SK-N-SH treated with all-trans-retinoic acid at 6 μM for 48 hours (cell line): ENCODE measurements around the gene BACE1-AS.
"Not testable (repeated sequence)": the region's sequence is repeated elsewhere in the genome, so short reads cannot be mapped to it uniquely, and the experiment has no call there.

Source experiments
- ATAC-seq: fragments of 200-7000 bp; cut with Tn5 transposase; 3 replicates; pipeline ENCODE4 v1.9.1; 2020; ENCODE audit warnings: mild to moderate bottlenecking, moderate library complexity
- ARNTL ChIP-seq: fragments of 450-650 bp; formaldehyde crosslinking; IDR thresholded peaks from 2 replicates; pipeline ENCODE4 v1.5.0; 2020; ENCODE audit warnings: low read depth, mild to moderate bottlenecking, moderate library complexity, borderline replicate concordance
- BACH2 ChIP-seq: fragments of 250-450 bp; sonication (Bioruptor Pico); IDR thresholded peaks from 2 replicates; pipeline ENCODE4 v1.9.0; 2021; ENCODE audit warnings: mild to moderate bottlenecking, borderline replicate concordance
- CREB5 ChIP-seq: fragments of 250-450 bp; sonication (Bioruptor Pico); IDR thresholded peaks from 2 replicates; pipeline ENCODE4 v1.5.1; 2020; ENCODE audit warnings: low read depth, mild to moderate bottlenecking, moderate library complexity
- CSDC2 ChIP-seq: fragments of 250-450 bp; sonication (Bioruptor Pico); IDR thresholded peaks from 2 replicates; pipeline ENCODE4 v1.5.0; 2020; ENCODE audit warnings: mild to moderate bottlenecking, moderate library complexity
- CSRNP3 ChIP-seq: fragments of 250-450 bp; sonication (Bioruptor Pico); IDR thresholded peaks from 2 replicates; pipeline ENCODE4 v1.5.1; 2021; ENCODE audit warnings: mild to moderate bottlenecking, moderate library complexity
- ESRRG ChIP-seq: fragments of 250-450 bp; sonication (Bioruptor Pico); IDR thresholded peaks from 2 replicates; pipeline ENCODE4 v1.6.1; 2021; ENCODE audit warnings: mild to moderate bottlenecking
- GLIS3 ChIP-seq: fragments of 250-450 bp; sonication (Bioruptor Pico); IDR thresholded peaks from 2 replicates; pipeline ENCODE4 v1.5.0; 2020; ENCODE audit warnings: mild to moderate bottlenecking, moderate library complexity
- ISL1 ChIP-seq: fragments of 250-450 bp; sonication (Bioruptor Pico); IDR thresholded peaks from 2 replicates; pipeline ENCODE4 v2.1.2; 2022; ENCODE audit warnings: mild to moderate bottlenecking, moderate library complexity
- OSR1 ChIP-seq: fragments of 250-450 bp; sonication (Bioruptor Pico); IDR thresholded peaks from 2 replicates; pipeline ENCODE4 v1.8.0; 2022; ENCODE audit warnings: moderate library complexity, mild to moderate bottlenecking, inconsistent platforms
- PATZ1 ChIP-seq: fragments of 250-450 bp; sonication (Bioruptor Pico); IDR thresholded peaks from 2 replicates; pipeline ENCODE4 v1.8.0; 2020; ENCODE audit warnings: mild to moderate bottlenecking, moderate library complexity, borderline replicate concordance
- PPARA ChIP-seq: fragments of 250-450 bp; sonication (Bioruptor Pico); IDR thresholded peaks from 2 replicates; pipeline ENCODE4 v1.5.0; 2020; ENCODE audit warnings: mild to moderate bottlenecking, borderline replicate concordance
- RARB ChIP-seq: fragments of 250-450 bp; sonication (Bioruptor Pico); IDR thresholded peaks from 2 replicates; pipeline ENCODE4 v1.8.0; 2021; ENCODE audit warnings: mild to moderate bottlenecking, moderate library complexity
- SNAI2 ChIP-seq: fragments of 250-450 bp; sonication (Bioruptor Pico); IDR thresholded peaks from 2 replicates; pipeline ENCODE4 v1.5.0; 2020; ENCODE audit warnings: mild to moderate bottlenecking, moderate library complexity
- TCF4 ChIP-seq: fragments of 250-450 bp; sonication (Bioruptor Pico); IDR thresholded peaks from 2 replicates; pipeline ENCODE4 v1.8.0; 2021; ENCODE audit warnings: mild to moderate bottlenecking, moderate library complexity, borderline replicate concordance
- TOX ChIP-seq: fragments of 250-450 bp; sonication (Bioruptor Pico); IDR thresholded peaks from 2 replicates; pipeline ENCODE4 v1.8.0; 2021; ENCODE audit warnings: mild to moderate bottlenecking, moderate library complexity, borderline replicate concordance
- TSHZ2 ChIP-seq: fragments of 250-450 bp; sonication (Bioruptor Pico); IDR thresholded peaks from 2 replicates; pipeline ENCODE4 v1.5.0; 2020; ENCODE audit warnings: mild to moderate bottlenecking, moderate library complexity
- ZC3H10 ChIP-seq: fragments of 250-450 bp; sonication (Bioruptor Pico); IDR thresholded peaks from 2 replicates; pipeline ENCODE4 v1.5.1; 2021; ENCODE audit warnings: mild to moderate bottlenecking, moderate library complexity
- ZFP3 ChIP-seq: fragments of 250-450 bp; sonication (Bioruptor Pico); IDR thresholded peaks from 2 replicates; pipeline ENCODE4 v1.5.0; 2020; ENCODE audit warnings: mild to moderate bottlenecking, moderate library complexity
- ZFP30 ChIP-seq: fragments of 450-650 bp; formaldehyde crosslinking; IDR thresholded peaks from 2 replicates; pipeline ENCODE4 v1.5.0; 2022; ENCODE audit warnings: mild to moderate bottlenecking, moderate library complexity
- ZNF565 ChIP-seq: fragments of 450-650 bp; formaldehyde crosslinking; conservative IDR thresholded peaks from 2 replicates; pipeline ENCODE4 v1.5.0; 2020; ENCODE audit warnings: low read depth, mild to moderate bottlenecking, moderate library complexity
- ZNF70 ChIP-seq: fragments of 450-650 bp; formaldehyde crosslinking; IDR thresholded peaks from 2 replicates; pipeline ENCODE4 v1.5.0; 2020; ENCODE audit warnings: mild to moderate bottlenecking, moderate library complexity
- ZNF8 ChIP-seq: fragments of 450-650 bp; formaldehyde crosslinking; IDR thresholded peaks from 2 replicates; pipeline ENCODE4 v1.5.0; 2020; ENCODE audit warnings: mild to moderate bottlenecking, moderate library complexity

The BACE1-AS gene

GRCh38 chr11:117255966-117256365 is 35.2 kb upstream of the BACE1-AS start:
- no peak for TF ChIP-seq OSR1 (CRISPR knock-in tag)
- TF ChIP-seq ZFP3 (CRISPR knock-in tag) = no peak
- TF ChIP-seq BACH2 = no peak
- no peak for TF ChIP-seq RARB (CRISPR knock-in tag)
- no peak for TF ChIP-seq PPARA (CRISPR knock-in tag)
- TF ChIP-seq ZNF8 (CRISPR knock-in tag) = no peak
- no peak for TF ChIP-seq TOX (CRISPR knock-in tag)
- no peak for TF ChIP-seq ZNF565 (CRISPR knock-in tag)
- no peak for TF ChIP-seq TSHZ2 (CRISPR knock-in tag)
- no peak for TF ChIP-seq ZFP30 (CRISPR knock-in tag)
- no peak for ATAC-seq

- ATAC-seq = no peak; the same call in 2 of the 3 replicates
- TF ChIP-seq TOX (CRISPR knock-in tag) = no peak
- TF ChIP-seq ISL1 (CRISPR knock-in tag) = no peak
- TF ChIP-seq RARB (CRISPR knock-in tag) = no peak
- TF ChIP-seq CREB5 (CRISPR knock-in tag) = no peak
- TF ChIP-seq GLIS3 = no peak
- no peak for TF ChIP-seq ZFP3 (CRISPR knock-in tag)
- no peak for TF ChIP-seq CSRNP3 (CRISPR knock-in tag)
- no peak for TF ChIP-seq ZFP30 (CRISPR knock-in tag)
- no peak for TF ChIP-seq ZNF70 (CRISPR knock-in tag)
- no peak for TF ChIP-seq PATZ1
- TF ChIP-seq OSR1 (CRISPR knock-in tag) = no peak
- no peak for TF ChIP-seq ARNTL (CRISPR knock-in tag)
These were observed 34.6 kb upstream of the BACE1-AS start for GRCh38 chr11:117256573-117256972.

GRCh38 chr11:117258576-117258975 is 32.6 kb upstream of the BACE1-AS start:
- no peak for ATAC-seq
- TF ChIP-seq ZFP30 (CRISPR knock-in tag) (no peak), SNAI2 (CRISPR knock-in tag) (no peak), RARB (CRISPR knock-in tag) (no peak), ZNF8 (CRISPR knock-in tag) (no peak), GLIS3 (no peak), ZC3H10 (CRISPR knock-in tag) (no peak), ZFP3 (CRISPR knock-in tag) (no peak), PATZ1 (no peak)

GRCh38 chr11:117259417-117259816 is 31.7 kb upstream of the BACE1-AS start:
- TF ChIP-seq CSDC2 (CRISPR knock-in tag) = no peak
- no peak for TF ChIP-seq TCF4
- TF ChIP-seq PPARA (CRISPR knock-in tag) = no peak
- no peak for TF ChIP-seq ISL1 (CRISPR knock-in tag)
- no peak for TF ChIP-seq ZFP30 (CRISPR knock-in tag)
- TF ChIP-seq BACH2 = no peak
- no peak for TF ChIP-seq CREB5 (CRISPR knock-in tag)
- no peak for TF ChIP-seq ZC3H10 (CRISPR knock-in tag)
- no peak for TF ChIP-seq ESRRG (CRISPR knock-in tag)
- TF ChIP-seq TOX (CRISPR knock-in tag) = no peak
- TF ChIP-seq OSR1 (CRISPR knock-in tag) = no peak
- peak; percentile 84 for ATAC-seq

- not testable (repeated sequence) for ATAC-seq
These were observed 26.4 kb upstream of the BACE1-AS start for GRCh38 chr11:117264624-117265323.
